ENCODE measurements around the gene TPH1. TPM values are rescaled to one million over a fixed set of nuclear protein-coding genes. Genes with fewer than 3 reads are reported as not detected.

Gene TPH1
- polyA plus RNA-seq (ENCODE audit: low read depth in 6 of 6), result not detected

DNA sequence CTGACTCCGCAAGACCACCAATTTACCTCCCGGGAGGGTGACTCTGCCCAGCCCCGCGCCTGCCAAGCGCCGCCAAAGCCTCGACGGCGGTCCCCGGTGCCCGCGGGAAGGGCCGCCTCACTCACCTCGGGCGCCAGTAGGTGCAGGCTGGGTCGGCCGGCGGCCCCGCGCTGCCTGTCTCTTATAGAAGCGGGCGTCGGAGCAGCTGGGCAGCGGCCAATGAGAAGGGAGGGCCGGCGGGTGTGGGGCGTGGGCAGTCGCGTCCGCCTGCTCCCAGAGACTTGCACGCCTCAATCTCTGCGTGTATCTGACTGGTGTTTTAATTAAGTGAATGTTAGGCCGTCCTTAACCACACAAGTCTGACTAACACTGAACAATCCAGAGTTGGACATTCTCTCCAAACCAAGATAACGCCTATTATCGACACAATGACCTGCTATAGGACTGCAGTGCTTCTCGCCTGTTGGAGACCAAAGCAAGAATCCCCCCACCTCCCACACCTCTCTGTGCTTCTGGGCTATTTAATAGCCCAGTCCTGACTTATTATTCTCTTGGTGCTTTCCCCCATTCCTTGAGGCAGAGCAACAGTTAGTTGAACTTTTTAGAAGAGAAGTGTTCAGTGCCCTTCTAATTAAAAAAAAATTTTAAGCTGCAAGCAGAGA is at the start of gene TPH1:
TSS of gene TPH1 (minus strand) at position 154 of the 662 bp plus-strand sequence. CDS start 5,507 bp downstream, outside the sequence.
- no peak within 1 kb of the TSS for H3K4me3 Mint-ChIP-seq
- H3K27ac Mint-ChIP-seq, result no peak within 1 kb of the TSS
- peaks cover 30 to 58% (median 35%) of the 10 kb centered on the region in 3 donors for H3K27me3 Mint-ChIP-seq
- no peaks in the 10 kb centered on the region for H3K36me3 Mint-ChIP-seq
- H3K9me3 Mint-ChIP-seq, result peaks cover 0 to 16% (median 7%) of the 10 kb centered on the region in 7 donors
- ATAC-seq (ENCODE audit: low read depth in 2 of 2) (no peak), DNase-seq (no peak)
- H3K4me1 Mint-ChIP-seq, result no peaks in the 10 kb centered on the region

DNA sequence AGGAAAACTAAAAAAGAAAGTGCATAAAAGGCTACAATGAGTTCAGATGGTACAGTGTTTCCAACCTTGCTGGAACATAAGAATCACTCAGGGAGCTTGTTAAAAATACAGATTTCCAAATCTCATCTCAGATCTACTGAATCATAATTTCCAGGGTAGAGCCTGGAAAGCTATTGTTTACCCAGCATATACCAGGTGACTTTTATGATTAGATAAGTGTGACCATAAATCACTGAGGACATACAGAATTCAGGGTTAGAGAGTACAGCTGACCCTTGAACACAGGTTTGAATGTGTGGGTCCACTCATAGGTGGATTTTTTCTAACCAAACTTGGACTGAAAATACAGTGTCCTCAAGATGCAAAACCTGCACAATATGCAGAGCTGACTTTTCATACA is 47.9 kb upstream of the TPH1 start:
- Mint-ChIP-seq H3K9me3 (no peaks in the 10 kb centered on the region), H3K27me3 (no peaks in the 10 kb centered on the region), H3K4me3 (no peak overlapping the region), H3K4me1 (peaks cover 0 to 9% (median 6%) of the 10 kb centered on the region in 3 donors), H3K27ac (no peak overlapping the region), H3K36me3 (peaks cover 29 to 34% of the 10 kb centered on the region in 2 donors)
- DNase-seq, result no peak
- no peak for ATAC-seq (ENCODE audit: low read depth in 2 of 2)

DNA sequence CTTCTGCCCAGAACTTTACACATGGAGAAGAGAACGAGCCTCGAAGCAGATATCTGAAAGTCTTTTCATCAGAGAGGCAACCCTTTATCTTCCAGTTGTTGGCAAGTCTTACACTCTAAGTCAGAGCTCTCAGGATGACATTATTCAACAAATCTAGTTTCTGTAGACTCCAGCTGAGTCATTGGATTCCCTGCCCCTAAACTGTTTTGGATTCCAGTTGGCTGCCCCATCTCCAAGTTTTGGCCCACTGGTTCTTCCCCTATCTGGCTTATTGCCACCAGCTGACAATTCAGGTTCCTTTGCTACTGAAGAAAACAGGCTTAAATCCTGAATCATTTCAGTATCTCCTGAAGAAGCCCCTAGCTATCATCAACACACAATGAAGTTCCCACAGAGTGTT is 45.7 kb upstream of the TPH1 start:
- H3K4me1 Mint-ChIP-seq, result peaks cover 0 to 9% (median 6%) of the 10 kb centered on the region in 3 donors
- ATAC-seq (ENCODE audit: low read depth in 2 of 2) (no peak), DNase-seq (no peak)
- H3K36me3 Mint-ChIP-seq, result peaks cover 30 to 41% of the 10 kb centered on the region in 2 donors
- H3K27ac Mint-ChIP-seq, result no peak overlapping the region
- H3K4me3 Mint-ChIP-seq, result no peak overlapping the region
- H3K27me3 Mint-ChIP-seq, result no peaks in the 10 kb centered on the region
- H3K9me3 Mint-ChIP-seq, result no peaks in the 10 kb centered on the region

DNA sequence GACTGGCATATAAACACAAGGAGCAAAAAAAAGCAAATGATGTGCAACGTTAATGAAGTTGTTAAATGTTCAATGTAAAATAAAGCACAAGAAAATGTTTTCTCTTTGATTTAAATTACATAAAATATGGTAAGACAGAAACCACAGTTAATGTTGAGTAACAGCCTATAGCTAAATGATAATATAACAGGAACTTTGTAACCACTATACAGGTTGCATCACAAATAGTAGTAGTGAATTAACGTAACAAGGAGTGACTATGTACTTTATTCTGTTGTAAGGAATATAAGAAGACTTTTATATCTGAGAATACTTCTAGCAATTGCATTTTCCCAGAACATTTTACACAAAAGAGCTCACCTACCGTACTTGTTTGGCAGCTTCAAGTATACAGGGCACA is 42.9 kb upstream of the TPH1 start:
- ATAC-seq (ENCODE audit: low read depth in 2 of 2), result no peak
- peaks cover 17 to 24% of the 10 kb centered on the region in 2 donors for H3K36me3 Mint-ChIP-seq
- H3K4me3 Mint-ChIP-seq, result no peak overlapping the region
- no peak for DNase-seq
- peaks cover 0 to 4% (median 0%) of the 10 kb centered on the region in 3 donors for H3K4me1 Mint-ChIP-seq
- peak overlapping the region in 2 of 6 donors; percentile 14 to 34 for H3K27ac Mint-ChIP-seq
- no peaks in the 10 kb centered on the region for H3K9me3 Mint-ChIP-seq
- no peaks in the 10 kb centered on the region for H3K27me3 Mint-ChIP-seq

DNA sequence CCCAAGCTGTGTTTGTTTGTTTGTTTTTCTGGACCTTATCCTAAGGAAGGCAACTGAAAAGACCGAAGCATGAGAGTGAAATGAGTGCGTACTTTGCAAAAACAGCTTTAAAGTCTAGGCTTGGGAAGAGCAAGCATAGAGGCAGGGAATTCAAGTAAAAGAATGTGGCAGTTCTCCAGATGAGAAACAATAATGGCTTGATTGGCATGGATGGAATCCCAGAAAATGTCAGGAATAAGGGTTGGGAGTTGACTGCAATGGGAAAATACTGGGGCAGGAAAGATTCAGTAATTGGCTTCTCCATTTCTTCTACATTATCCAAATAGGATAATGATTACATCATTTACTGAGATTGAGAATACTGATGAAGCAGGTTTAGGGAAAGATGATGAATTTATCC is 42.3 kb upstream of the TPH1 start:
- peaks cover 17 to 18% of the 10 kb centered on the region in 2 donors for H3K36me3 Mint-ChIP-seq
- no peak for DNase-seq
- no peak overlapping the region for H3K4me3 Mint-ChIP-seq
- H3K9me3 Mint-ChIP-seq, result no peaks in the 10 kb centered on the region
- no peak for ATAC-seq (ENCODE audit: low read depth in 2 of 2)
- H3K4me1 Mint-ChIP-seq, result peaks cover 0 to 4% (median 0%) of the 10 kb centered on the region in 3 donors
- H3K27me3 Mint-ChIP-seq, result no peaks in the 10 kb centered on the region
- peak overlapping the region in 1 of 6 donors; percentile 26 for H3K27ac Mint-ChIP-seq

DNA sequence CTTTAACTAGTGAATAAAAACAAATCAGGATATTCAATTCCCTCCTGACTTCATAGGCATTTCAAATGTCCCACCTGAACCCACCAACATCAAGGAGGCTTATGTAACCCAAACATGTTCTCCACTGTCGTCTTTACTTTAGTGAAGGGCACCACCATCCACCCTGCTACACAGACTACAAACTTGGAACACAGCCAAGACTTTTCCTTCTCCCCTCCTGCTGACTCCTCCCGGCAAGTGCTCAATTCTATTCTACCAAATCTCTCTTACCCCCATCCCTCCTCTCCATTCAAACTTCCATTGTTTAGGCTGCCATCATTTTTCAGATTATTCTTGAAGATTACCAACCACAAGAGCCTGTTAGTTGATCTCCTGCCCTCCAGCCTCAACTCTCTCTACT is 35.5 kb upstream of the TPH1 start:
- Mint-ChIP-seq H3K36me3 (peaks cover 17 to 20% of the 10 kb centered on the region in 2 donors), H3K27me3 (no peaks in the 10 kb centered on the region), H3K9me3 (no peaks in the 10 kb centered on the region), H3K27ac (peak overlapping the region in 3 of 6 donors; percentile 8 to 51 (median 48)), H3K4me3 (no peak overlapping the region), H3K4me1 (peaks cover 0 to 4% (median 0%) of the 10 kb centered on the region in 3 donors)
- DNase-seq, result no peak
- no peak for ATAC-seq (ENCODE audit: low read depth in 2 of 2)

DNA sequence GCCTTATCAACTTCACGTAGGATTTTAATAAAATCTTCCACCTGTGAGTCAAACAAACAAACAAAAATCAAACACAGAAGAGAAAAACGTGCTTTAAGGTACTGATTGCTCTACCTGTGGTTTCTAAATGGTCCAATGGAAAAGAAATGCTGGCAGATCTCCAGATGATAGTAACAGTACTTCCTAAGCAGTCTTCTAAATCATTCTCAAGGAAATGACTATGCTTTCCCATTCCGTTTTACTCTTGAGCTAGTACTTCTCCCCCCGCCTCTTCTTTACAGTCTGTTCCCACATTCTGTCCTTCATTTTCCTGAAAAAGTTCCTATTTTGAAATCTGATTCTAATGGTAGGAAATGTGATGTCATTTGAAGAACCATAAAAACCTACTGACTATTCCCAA is 34.4 kb upstream of the TPH1 start:
- peaks cover 17 to 20% of the 10 kb centered on the region in 2 donors for H3K36me3 Mint-ChIP-seq

DNA sequence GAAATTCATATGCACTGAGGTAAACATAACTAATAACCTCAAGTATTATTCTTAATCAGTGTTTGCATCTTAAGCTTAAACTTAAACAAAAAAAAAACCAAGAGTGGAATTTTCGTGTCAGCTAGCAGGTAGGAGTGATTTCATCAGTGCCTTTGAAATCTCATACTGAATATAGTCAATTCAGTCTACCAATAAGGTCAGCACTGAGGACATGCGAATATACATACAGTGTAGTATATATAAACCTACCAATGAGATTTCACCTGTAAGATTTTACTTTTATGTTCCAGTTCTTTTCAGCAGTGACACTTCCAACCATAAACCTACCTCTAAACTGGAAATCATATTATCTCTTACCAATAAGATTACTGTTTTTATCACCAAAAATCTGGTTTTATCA is 32.8 kb upstream of the TPH1 start:
- no peak for ATAC-seq (ENCODE audit: low read depth in 2 of 2)
- Mint-ChIP-seq H3K27ac (peak overlapping the region in 1 of 6 donors; percentile 13), H3K27me3 (no peaks in the 10 kb centered on the region), H3K4me1 (no peaks in the 10 kb centered on the region), H3K9me3 (no peaks in the 10 kb centered on the region), H3K4me3 (no peak overlapping the region), H3K36me3 (peaks cover 17 to 24% of the 10 kb centered on the region in 2 donors)
- no peak for DNase-seq

More for the DNA sequence above, 34.4 kb upstream of the TPH1 start:
- Mint-ChIP-seq H3K27me3 (no peaks in the 10 kb centered on the region), H3K4me3 (no peak overlapping the region), H3K27ac (peak overlapping the region in 1 of 6 donors; percentile 28), H3K9me3 (no peaks in the 10 kb centered on the region), H3K4me1 (peaks cover 0 to 4% (median 0%) of the 10 kb centered on the region in 3 donors)
- ATAC-seq (ENCODE audit: low read depth in 2 of 2) (no peak), DNase-seq (no peak)

DNA sequence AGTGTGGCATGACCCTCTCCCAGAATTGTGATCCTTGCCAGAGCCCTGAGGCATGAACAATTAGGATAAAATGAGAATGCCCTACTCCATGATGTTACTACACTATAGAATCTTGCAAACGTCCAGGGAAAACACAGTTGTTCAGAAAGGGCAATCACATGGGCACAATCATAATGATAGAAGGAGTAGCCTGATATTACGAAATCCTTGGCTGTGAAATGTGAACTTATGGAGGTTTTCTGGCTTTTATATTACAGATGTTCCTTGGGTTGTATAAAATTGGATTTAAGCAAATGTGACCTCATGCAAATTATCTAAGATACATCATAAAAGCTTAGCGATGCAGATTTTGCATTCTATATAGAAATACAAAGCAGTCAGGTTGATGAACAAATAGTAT is 29.4 kb upstream of the TPH1 start:
- Mint-ChIP-seq H3K4me3 (no peak overlapping the region), H3K4me1 (no peaks in the 10 kb centered on the region), H3K27ac (no peak overlapping the region), H3K36me3 (peaks cover 8 to 12% of the 10 kb centered on the region in 2 donors), H3K27me3 (no peaks in the 10 kb centered on the region), H3K9me3 (no peaks in the 10 kb centered on the region)
- DNase-seq (no peak), ATAC-seq (ENCODE audit: low read depth in 2 of 2) (no peak)

DNA sequence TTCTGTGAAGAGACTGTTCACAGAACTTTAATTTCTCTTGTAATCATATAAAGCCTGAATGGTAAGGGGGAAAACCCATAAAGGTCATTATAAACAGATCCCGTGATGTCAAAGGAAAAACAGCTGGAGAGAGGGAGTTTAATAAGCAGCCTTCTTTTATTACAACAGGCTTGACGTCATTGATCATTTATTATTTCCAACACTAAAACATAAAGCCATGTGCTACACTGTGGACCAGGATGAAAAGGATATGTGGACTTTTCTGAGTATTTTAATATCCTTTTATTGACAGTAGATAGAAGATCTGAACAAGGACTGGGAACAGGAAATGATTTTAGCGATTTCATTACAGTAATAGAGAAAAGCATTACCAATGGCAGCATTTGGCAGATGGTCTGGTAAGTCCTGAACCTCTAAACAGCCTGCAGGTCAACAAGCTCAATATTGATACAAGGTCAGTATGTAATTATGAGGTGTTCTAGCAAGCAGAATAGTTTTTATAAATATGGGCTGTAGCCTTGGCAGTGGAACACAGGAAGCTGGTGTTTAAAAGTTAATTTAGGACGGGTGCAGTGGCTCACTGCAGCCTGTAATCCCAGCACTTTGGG is 25.1 kb upstream of the TPH1 start:
- H3K9me3 Mint-ChIP-seq, result no peaks in the 10 kb centered on the region
- ATAC-seq (ENCODE audit: low read depth in 2 of 2) (no peak), DNase-seq (no peak)
- no peaks in the 10 kb centered on the region for H3K4me1 Mint-ChIP-seq
- H3K4me3 Mint-ChIP-seq, result no peak overlapping the region
- no peak overlapping the region for H3K27ac Mint-ChIP-seq
- no peaks in the 10 kb centered on the region for H3K27me3 Mint-ChIP-seq
- peaks cover 0 to 11% of the 10 kb centered on the region in 2 donors for H3K36me3 Mint-ChIP-seq

DNA sequence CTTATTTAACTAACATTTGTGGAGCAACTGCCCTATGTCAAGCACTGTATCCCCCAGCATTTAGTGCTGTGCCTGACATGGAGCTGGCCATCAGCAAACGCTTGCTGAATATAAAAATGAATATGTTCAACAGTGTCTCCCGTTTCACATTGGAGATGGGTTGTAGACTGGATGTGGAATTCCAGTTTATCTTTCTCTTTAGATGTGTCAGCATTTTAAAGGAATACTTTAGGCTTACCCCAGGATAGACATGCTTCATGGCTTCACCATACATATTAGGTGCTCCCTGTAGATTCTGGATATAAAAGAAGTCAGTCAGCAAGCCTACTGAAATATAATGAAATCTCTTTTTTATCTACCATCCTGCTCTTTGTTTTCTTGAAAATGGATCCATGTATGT is 21.3 kb upstream of the TPH1 start:
- H3K36me3 Mint-ChIP-seq, result peaks cover 0 to 6% of the 10 kb centered on the region in 2 donors

DNA sequence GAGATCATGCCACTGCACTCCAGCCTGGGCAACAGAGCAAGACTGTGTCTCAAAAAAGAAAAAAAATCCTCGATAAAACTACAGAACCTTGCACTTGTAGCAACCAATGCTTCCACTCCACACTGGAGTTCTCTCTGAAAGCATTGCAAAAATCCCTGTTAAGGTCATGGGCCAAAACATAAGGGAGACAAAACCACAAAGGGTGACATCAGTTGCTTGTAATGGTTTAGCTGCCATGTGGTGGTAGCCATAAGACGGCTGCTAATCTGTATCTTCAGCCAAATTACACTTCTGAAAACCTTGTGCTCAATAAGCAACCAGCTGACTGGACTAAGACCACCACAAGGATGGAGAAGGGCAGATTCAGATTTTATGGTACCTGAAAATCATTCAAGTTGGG is 20.6 kb upstream of the TPH1 start:
- Mint-ChIP-seq H3K4me1 (no peaks in the 10 kb centered on the region), H3K4me3 (no peak overlapping the region), H3K27ac (no peak overlapping the region), H3K36me3 (peaks cover 0 to 6% of the 10 kb centered on the region in 2 donors), H3K9me3 (no peaks in the 10 kb centered on the region), H3K27me3 (no peaks in the 10 kb centered on the region)
- ATAC-seq (ENCODE audit: low read depth in 2 of 2), result no peak
- no peak for DNase-seq

More for the DNA sequence above, 21.3 kb upstream of the TPH1 start:
- Mint-ChIP-seq H3K9me3 (no peaks in the 10 kb centered on the region), H3K27ac (no peak overlapping the region), H3K4me1 (no peaks in the 10 kb centered on the region), H3K27me3 (no peaks in the 10 kb centered on the region), H3K4me3 (no peak overlapping the region)
- ATAC-seq (ENCODE audit: low read depth in 2 of 2) (no peak), DNase-seq (no peak)

DNA sequence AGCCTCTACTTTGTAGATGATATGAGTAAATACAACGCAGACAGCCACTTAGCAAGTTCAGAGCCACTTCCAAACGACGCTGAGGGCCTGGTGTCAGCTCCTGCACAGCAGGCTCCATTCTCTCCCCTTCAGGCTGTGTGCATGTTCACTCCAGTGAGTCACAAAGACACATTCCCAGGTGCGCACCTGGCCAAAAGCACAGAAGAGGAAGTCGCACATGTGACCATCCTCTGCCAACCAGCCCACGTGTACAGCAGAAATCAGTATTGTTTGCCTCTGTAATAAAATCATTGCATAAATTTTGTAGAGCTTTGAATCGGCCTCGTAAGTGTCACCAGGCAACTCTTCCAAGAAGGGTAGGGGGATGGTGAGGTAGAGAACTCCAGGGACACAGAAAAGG is 19.5 kb upstream of the TPH1 start:
- Mint-ChIP-seq H3K27ac (peak overlapping the region in 1 of 6 donors; percentile 62), H3K36me3 (peaks cover 0 to 6% of the 10 kb centered on the region in 2 donors), H3K4me3 (no peak overlapping the region), H3K9me3 (no peaks in the 10 kb centered on the region), H3K27me3 (no peaks in the 10 kb centered on the region), H3K4me1 (no peaks in the 10 kb centered on the region)
- ATAC-seq (ENCODE audit: low read depth in 2 of 2) (no peak), DNase-seq (no peak)

DNA sequence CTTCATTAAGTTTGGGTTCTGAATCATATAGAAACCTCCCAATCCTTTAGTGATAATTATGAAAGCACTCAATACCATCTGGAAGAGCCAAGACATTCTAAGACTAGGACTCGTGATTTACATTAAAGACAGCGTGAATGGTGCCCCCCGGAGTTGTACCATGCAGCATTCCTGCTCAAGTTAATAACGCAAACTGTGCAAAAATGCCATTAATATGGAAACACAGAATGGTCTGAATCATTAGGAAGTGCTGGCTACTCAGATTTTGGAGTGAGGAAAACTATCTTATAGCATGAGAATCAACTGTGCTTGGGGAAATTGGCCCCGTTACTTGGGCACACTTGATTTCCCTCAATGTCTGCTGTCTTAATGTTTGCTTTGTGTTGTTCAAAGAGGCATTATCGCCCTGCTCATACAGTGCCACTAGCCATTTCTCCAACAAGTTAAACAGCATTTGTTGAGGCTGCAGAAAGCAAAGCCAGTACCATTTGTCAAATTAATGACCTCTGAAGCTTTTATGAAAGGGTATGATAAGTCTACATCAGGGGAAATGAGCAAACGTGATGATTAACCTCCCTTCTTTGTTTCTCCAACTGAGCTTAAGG is 18.5 kb upstream of the TPH1 start:
- no peaks in the 10 kb centered on the region for H3K4me1 Mint-ChIP-seq
- no peak overlapping the region for H3K4me3 Mint-ChIP-seq
- no peaks in the 10 kb centered on the region for H3K9me3 Mint-ChIP-seq
- DNase-seq (no peak), ATAC-seq (ENCODE audit: low read depth in 2 of 2) (no peak)
- no peaks in the 10 kb centered on the region for H3K27me3 Mint-ChIP-seq
- H3K27ac Mint-ChIP-seq, result no peak overlapping the region
- peaks cover 0 to 6% of the 10 kb centered on the region in 2 donors for H3K36me3 Mint-ChIP-seq

Measured in naive B cell (primary cell).